Activated T-helper 17 cell treated with anti-CD3 and anti-CD28 coated beads, Interleukin-2, amount 50 U/mL, for 72 hours (primary cell): ENCODE results near the gene PYGB. TPM values are rescaled to one million over a fixed set of nuclear protein-coding genes. Genes with fewer than 3 reads are reported as not detected.
A peak's percentile ranks its signal among the peaks of the same experiment; 100 is the strongest.

Source experiments
- ATAC-seq: fragments of 150-1000 bp; cut with Tn5 transposase; replicated peaks from 2 replicates; pipeline ENCODE4 v1.10.0; 2021; ENCODE audit warnings: mild to moderate bottlenecking, moderate library complexity
- H3K27ac Mint-ChIP-seq: one replicate; pipeline ENCODE4 v1.8.0; 2022; ENCODE audit warnings: mixed read lengths
- H3K27me3 Mint-ChIP-seq: one replicate; pipeline ENCODE4 v1.8.0; 2022; ENCODE audit warnings: mixed read lengths
- H3K36me3 Mint-ChIP-seq: one replicate; pipeline ENCODE4 v1.8.0; 2022; ENCODE audit warnings: low read depth, mild to moderate bottlenecking, mixed read lengths
- H3K4me1 Mint-ChIP-seq: one replicate; pipeline ENCODE4 v1.8.0; 2022; ENCODE audit warnings: mixed read lengths
- H3K4me3 Mint-ChIP-seq: one replicate; pipeline ENCODE4 v1.8.0; 2022; ENCODE audit warnings: mild to moderate bottlenecking, mixed read lengths
- H3K9me3 Mint-ChIP-seq: one replicate; pipeline ENCODE4 v1.8.0; 2022; ENCODE audit warnings: mixed read lengths
- total RNA-seq, 2 donors: library from RNA; stranded (reverse); gene quantifications; one replicate each; pipeline ENCODE4 v1.2.3, GENCODE V29; 2022

PYGB gene
- total RNA-seq, 2 donors from 2014 or later: 15.4 to 27.0 TPM

- H3K36me3 Mint-ChIP-seq: peaks cover 7% of the 10 kb centered on the region
- peak overlapping the region; percentile 7 for H3K27ac Mint-ChIP-seq
- no peaks in the 10 kb centered on the region for H3K9me3 Mint-ChIP-seq
- ATAC-seq: no peak
- H3K27me3 Mint-ChIP-seq: no peaks in the 10 kb centered on the region
- no peak overlapping the region for H3K4me3 Mint-ChIP-seq
- peaks cover 13% of the 10 kb centered on the region for H3K4me1 Mint-ChIP-seq
Observed at GRCh38 chr20:25315418-25316210, 67.7 kb downstream of the PYGB start.

GRCh38 chr20:25316506-25317190 is 68.8 kb downstream of the PYGB start:
- Mint-ChIP-seq H3K27me3 (no peaks in the 10 kb centered on the region), H3K9me3 (no peaks in the 10 kb centered on the region), H3K4me1 (peaks cover 10% of the 10 kb centered on the region), H3K27ac (no peak overlapping the region), H3K4me3 (no peak overlapping the region), H3K36me3 (peaks cover 10% of the 10 kb centered on the region)
- no peak for ATAC-seq

GRCh38 chr20:25317351-25318075 is 69.6 kb downstream of the PYGB start:
- Mint-ChIP-seq H3K4me1 (peaks cover 6% of the 10 kb centered on the region), H3K36me3 (peaks cover 14% of the 10 kb centered on the region), H3K27me3 (no peaks in the 10 kb centered on the region), H3K9me3 (no peaks in the 10 kb centered on the region), H3K4me3 (no peak overlapping the region), H3K27ac (no peak overlapping the region)
- ATAC-seq: no peak

DNA sequence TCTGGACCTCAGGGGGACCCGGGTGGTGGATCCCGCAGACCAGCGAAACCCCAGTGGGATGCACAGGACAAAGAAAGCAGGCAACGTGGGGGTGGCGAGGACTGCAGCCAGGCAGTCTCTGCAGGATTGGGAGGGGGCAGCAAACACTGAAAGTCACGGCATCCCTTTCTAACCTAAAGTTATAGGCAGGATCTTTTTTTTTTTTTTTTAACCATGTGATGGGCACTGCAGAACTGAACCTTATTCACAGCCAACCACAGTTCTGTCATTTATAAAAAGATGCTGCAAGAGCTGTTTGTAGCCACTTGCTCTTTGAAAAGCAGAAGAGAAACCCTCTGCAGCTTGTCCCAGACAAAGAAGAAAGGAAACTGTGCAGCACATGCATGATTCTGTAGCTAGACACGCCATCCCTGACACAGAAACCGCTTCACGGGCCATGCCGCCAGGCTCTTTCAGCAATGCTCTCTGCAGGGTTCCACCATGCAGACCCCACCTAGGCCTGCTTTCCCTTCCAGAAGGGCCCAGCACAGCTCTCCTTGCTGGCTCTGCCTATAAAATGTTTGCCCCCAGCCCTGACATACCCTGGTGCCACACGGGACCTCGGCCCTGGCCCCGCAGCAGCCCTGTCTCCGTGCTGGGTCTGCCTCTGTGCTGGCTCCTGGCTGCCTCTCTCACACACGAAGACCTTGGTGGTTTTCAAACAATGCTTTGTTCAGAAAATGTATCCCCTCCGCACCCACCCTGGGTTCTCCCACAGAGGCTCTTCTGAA is 70.8 kb downstream of the PYGB start:
- no peak overlapping the region for H3K4me3 Mint-ChIP-seq
- no peaks in the 10 kb centered on the region for H3K9me3 Mint-ChIP-seq
- peaks cover 24% of the 10 kb centered on the region for H3K36me3 Mint-ChIP-seq
- no peak overlapping the region for H3K27ac Mint-ChIP-seq
- ATAC-seq: no peak
- peaks cover 6% of the 10 kb centered on the region for H3K4me1 Mint-ChIP-seq
- H3K27me3 Mint-ChIP-seq: no peaks in the 10 kb centered on the region

GRCh38 chr20:25319241-25320034 is 71.6 kb downstream of the PYGB start:
- Mint-ChIP-seq H3K27ac (no peak overlapping the region), H3K4me3 (no peak overlapping the region), H3K9me3 (no peaks in the 10 kb centered on the region), H3K36me3 (peaks cover 24% of the 10 kb centered on the region), H3K4me1 (peaks cover 6% of the 10 kb centered on the region), H3K27me3 (no peaks in the 10 kb centered on the region)
- ATAC-seq: no peak

- ATAC-seq: no peak
- Mint-ChIP-seq H3K27ac (no peak overlapping the region), H3K9me3 (no peaks in the 10 kb centered on the region), H3K36me3 (peaks cover 20% of the 10 kb centered on the region), H3K4me1 (peaks cover 8% of the 10 kb centered on the region), H3K27me3 (no peaks in the 10 kb centered on the region), H3K4me3 (no peak overlapping the region)
Observed at GRCh38 chr20:25320035-25320800, 72.3 kb downstream of the PYGB start.

DNA sequence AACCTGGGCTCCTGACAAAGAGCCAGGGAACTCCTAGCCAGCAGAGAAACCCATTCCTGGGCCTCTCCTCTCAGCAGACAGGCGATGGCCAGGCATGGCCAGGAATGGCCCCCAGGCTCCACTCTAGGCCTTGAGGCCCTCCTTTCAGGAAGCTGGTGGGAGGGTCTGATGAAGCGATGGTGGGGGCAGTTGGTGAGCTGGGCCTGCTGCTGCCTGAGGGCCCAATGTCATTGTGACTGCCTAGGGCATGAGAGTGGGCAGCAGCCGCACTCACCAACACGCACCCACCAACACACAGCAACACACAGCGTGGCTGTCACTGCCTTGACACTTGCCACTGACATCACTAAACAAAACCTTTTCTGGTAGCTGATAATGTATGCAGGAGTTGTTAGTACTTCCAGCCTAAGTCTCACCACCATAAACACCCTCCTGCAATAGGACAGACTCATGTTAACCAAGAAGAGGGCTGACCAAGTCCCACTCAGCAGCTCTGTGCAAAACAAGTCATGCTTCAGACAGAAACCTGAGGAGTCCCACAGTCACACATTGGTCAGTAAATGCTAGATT is 73.5 kb downstream of the PYGB start:
- H3K36me3 Mint-ChIP-seq: peaks cover 17% of the 10 kb centered on the region
- H3K4me1 Mint-ChIP-seq: peaks cover 5% of the 10 kb centered on the region
- peak overlapping the region; percentile 34 for H3K27ac Mint-ChIP-seq
- peak; percentile 40 for ATAC-seq
- H3K27me3 Mint-ChIP-seq: no peaks in the 10 kb centered on the region
- H3K9me3 Mint-ChIP-seq: no peaks in the 10 kb centered on the region
- H3K4me3 Mint-ChIP-seq: no peak overlapping the region

DNA sequence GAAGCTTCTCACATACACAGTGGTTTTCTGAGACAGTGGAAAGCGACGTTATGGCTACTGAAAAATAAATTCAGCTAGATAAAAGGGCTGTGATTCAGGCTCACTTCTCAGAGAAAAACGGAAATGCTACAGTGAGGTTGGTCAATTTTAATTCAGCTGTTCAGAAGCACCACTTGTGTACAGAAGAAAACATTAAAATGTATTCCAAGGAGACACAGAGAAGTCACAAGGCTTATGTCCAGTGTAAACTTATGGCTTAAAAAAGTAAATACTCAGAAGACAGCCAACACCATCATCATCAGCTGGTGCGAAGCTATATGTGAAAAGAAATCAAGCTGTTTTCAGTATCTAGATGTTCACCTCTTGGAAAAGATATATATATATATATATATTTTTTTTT is 74.1 kb downstream of the PYGB start:
- no peaks in the 10 kb centered on the region for H3K9me3 Mint-ChIP-seq
- H3K4me1 Mint-ChIP-seq: peaks cover 5% of the 10 kb centered on the region
- H3K27ac Mint-ChIP-seq: peak overlapping the region; percentile 34
- peaks cover 17% of the 10 kb centered on the region for H3K36me3 Mint-ChIP-seq
- H3K27me3 Mint-ChIP-seq: no peaks in the 10 kb centered on the region
- ATAC-seq: no peak
- H3K4me3 Mint-ChIP-seq: no peak overlapping the region

DNA sequence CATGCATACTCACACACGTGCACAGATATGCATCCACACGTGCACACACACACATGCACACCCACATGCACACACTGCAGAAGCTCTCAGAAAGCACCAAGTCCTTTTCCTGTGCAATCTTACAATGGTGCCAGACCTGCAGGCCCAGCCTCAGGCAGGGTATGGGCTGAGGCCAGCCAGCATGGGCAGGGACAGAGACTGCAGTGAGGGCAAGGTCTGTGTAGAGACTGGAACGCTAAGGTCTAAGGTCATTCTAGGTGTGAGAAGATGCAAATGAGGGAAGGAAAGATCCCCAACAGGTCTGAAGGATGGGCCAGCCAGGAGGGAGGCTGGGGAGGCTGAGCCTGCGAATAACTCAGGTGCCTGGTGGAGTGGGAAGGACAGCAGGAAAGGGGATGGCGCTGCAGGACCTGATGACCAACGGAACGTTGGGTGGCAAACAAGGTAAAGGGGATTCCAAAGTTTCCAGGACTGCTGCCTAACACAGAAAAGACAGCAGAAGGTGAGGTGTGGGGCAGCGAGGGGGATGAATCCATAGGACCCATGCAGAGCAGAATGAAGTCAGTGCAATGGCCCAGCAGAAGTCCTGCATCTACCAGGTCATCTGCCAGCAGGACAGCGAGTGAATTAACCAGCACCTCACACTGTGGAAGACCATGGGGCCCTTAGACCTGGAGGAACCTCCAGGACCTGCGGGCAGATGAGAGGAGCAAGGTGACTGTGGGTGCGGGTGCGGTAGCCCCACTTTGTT is 75.8 kb downstream of the PYGB start:
- Mint-ChIP-seq H3K9me3 (no peaks in the 10 kb centered on the region), H3K4me1 (peaks cover 5% of the 10 kb centered on the region)

DNA sequence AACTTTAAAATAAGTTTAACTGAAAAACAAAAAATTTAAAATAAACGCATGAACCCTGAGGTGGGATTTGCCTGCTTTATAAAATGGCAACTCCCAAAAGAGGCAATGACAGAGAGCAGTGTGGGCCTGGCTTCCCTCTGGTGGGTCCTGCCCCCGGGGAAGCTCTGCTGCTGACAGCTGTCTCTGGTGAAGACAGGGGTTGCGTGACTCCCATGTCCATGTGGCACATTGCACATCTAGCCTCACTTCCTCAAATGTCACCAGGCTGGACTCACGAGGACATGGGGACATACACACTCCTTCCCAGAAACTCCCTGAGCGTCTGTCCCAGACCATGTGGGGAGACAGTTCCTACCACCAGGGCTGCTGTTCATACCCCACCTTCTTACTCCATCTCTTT is 76.5 kb downstream of the PYGB start:
- no peaks in the 10 kb centered on the region for H3K9me3 Mint-ChIP-seq
- peaks cover 17% of the 10 kb centered on the region for H3K36me3 Mint-ChIP-seq
- no peak overlapping the region for H3K27ac Mint-ChIP-seq
- H3K4me3 Mint-ChIP-seq: no peak overlapping the region
- no peak for ATAC-seq
- H3K27me3 Mint-ChIP-seq: no peaks in the 10 kb centered on the region
- peaks cover 5% of the 10 kb centered on the region for H3K4me1 Mint-ChIP-seq

More for the DNA sequence above, 75.8 kb downstream of the PYGB start:
- H3K4me3 Mint-ChIP-seq: no peak overlapping the region
- ATAC-seq: no peak
- no peaks in the 10 kb centered on the region for H3K27me3 Mint-ChIP-seq
- H3K36me3 Mint-ChIP-seq: peaks cover 17% of the 10 kb centered on the region
- no peak overlapping the region for H3K27ac Mint-ChIP-seq

DNA sequence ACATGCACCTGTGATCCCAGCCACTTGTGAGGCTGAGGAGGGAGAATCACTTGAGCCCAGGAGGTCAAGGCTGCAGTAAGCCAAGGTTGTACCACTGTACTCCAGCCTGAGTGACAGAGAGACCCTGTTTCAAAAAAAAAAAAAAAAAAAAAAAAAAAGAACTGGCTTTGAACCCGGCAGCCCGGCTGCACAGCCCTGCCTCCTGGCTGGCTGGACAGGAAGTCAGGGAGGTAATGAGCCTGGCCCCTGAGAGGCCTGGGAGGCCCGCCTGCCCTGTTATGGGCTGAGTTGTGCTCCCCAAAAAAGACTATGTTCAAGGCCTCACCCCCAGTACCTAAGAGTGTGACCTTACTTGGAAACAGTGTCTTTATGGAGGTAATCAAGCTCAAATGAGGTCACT is 77.2 kb downstream of the PYGB start:
- no peaks in the 10 kb centered on the region for H3K27me3 Mint-ChIP-seq

GRCh38 chr20:25325997-25326396 is 78.1 kb downstream of the PYGB start:
- H3K27me3 Mint-ChIP-seq: no peaks in the 10 kb centered on the region
- peaks cover 17% of the 10 kb centered on the region for H3K36me3 Mint-ChIP-seq
- H3K9me3 Mint-ChIP-seq: no peaks in the 10 kb centered on the region
- no peak overlapping the region for H3K4me3 Mint-ChIP-seq
- peaks cover 5% of the 10 kb centered on the region for H3K4me1 Mint-ChIP-seq
- no peak overlapping the region for H3K27ac Mint-ChIP-seq
- ATAC-seq: no peak

More for the DNA sequence above, 77.2 kb downstream of the PYGB start:
- peaks cover 17% of the 10 kb centered on the region for H3K36me3 Mint-ChIP-seq
- no peak overlapping the region for H3K4me3 Mint-ChIP-seq
- H3K9me3 Mint-ChIP-seq: no peaks in the 10 kb centered on the region
- H3K4me1 Mint-ChIP-seq: peaks cover 5% of the 10 kb centered on the region
- H3K27ac Mint-ChIP-seq: peak overlapping the region; percentile 11
- no peak for ATAC-seq
